ENCODE measurements around the gene KLRG1.

The KLRG1 gene

GRCh38 chr12:9037431-9037830, 48.1 kb downstream of the KLRG1 start:
- no peak overlapping the region for H3K4me3 ChIP-seq (ENCODE audit: low read depth, low read length)
- no peak for DNase-seq (ENCODE audit: low read depth, low spot score)
- in situ Hi-C loops (cut with HindIII; ENCODE audit: low sequenced_read_pairs): no loop called here
- TF ChIP-seq CTCF (IDR thresholded peaks at IDR 0.05; ENCODE audit: low read depth, low read length): no peak

- peak; percentile 44 for DNase-seq (ENCODE audit: low read depth, low spot score)
- in situ Hi-C loops (cut with HindIII; ENCODE audit: low sequenced_read_pairs): no loop called here
- TF ChIP-seq CTCF (IDR thresholded peaks at IDR 0.05; ENCODE audit: low read depth, low read length): peak; percentile 68
- no peak overlapping the region for H3K4me3 ChIP-seq (ENCODE audit: low read depth, low read length)
These were observed 50.1 kb downstream of the KLRG1 start for GRCh38 chr12:9039397-9039977.

- no peak for DNase-seq (ENCODE audit: low read depth, low spot score)
- TF ChIP-seq CTCF (IDR thresholded peaks at IDR 0.05; ENCODE audit: low read depth, low read length): no peak
- no peak overlapping the region for H3K4me3 ChIP-seq (ENCODE audit: low read depth, low read length)
- in situ Hi-C loops (cut with HindIII; ENCODE audit: low sequenced_read_pairs): no loop called here
These were observed 51.3 kb downstream of the KLRG1 start for GRCh38 chr12:9040484-9041186.

- no peak for TF ChIP-seq CTCF (IDR thresholded peaks at IDR 0.05; ENCODE audit: low read depth, low read length)
- DNase-seq (ENCODE audit: low read depth, low spot score): peak; percentile 24
- no peak overlapping the region for H3K4me3 ChIP-seq (ENCODE audit: low read depth, low read length)
- in situ Hi-C loops (cut with HindIII; ENCODE audit: low sequenced_read_pairs): no loop called here
These were observed 52.0 kb downstream of the KLRG1 start for GRCh38 chr12:9041321-9041720.

- in situ Hi-C loops (cut with HindIII; ENCODE audit: low sequenced_read_pairs): no loop called here
- H3K4me3 ChIP-seq (ENCODE audit: low read depth, low read length): no peak overlapping the region
These were observed 54.4 kb downstream of the KLRG1 start for GRCh38 chr12:9043766-9044165.

GRCh38 chr12:9047105-9047504, 57.8 kb downstream of the KLRG1 start:
- no peak for DNase-seq (ENCODE audit: low read depth, low spot score)
- H3K4me3 ChIP-seq (ENCODE audit: low read depth, low read length): no peak overlapping the region
- no peak for TF ChIP-seq CTCF (IDR thresholded peaks at IDR 0.05; ENCODE audit: low read depth, low read length)
- in situ Hi-C loops (cut with HindIII; ENCODE audit: low sequenced_read_pairs): no loop called here

More at GRCh38 chr12:9043766-9044165, 54.4 kb downstream of the KLRG1 start:
- DNase-seq (ENCODE audit: low read depth, low spot score): no peak
- no peak for TF ChIP-seq CTCF (IDR thresholded peaks at IDR 0.05; ENCODE audit: low read depth, low read length)
